K562 (cell line): ENCODE results near the gene DOCK4. TPM values are rescaled to one million over a fixed set of nuclear protein-coding genes. Genes with fewer than 3 reads are reported as not detected.

Source experiments
- ATAC-seq: fragments of 200-7000 bp; cut with Tn5 transposase; 3 replicates; pipeline ENCODE4 v1.9.1; 2020; ENCODE audit warnings: moderate library complexity
- BruUV-seq: library from RNA; stranded (reverse); fragments of 400-500 nt; replicated peaks from 2 replicates; lab custom pipeline; 2021; lab: Mats Ljungman, UMichigan
- CTCF ChIA-PET: fragments of 300-600 bp; formaldehyde crosslinking; extraction: SDS; loops from one replicate; lab custom pipeline; 2021; ENCODE audit warnings: low intra/inter-chr PET ratio; lab: Yijun Ruan, JAX
- POLR2A ChIA-PET: fragments of 300-600, 350-650 bp; sonication (Branson Sonifier 250); formaldehyde crosslinking; extraction: SDS; loops from one replicate; lab custom pipeline; 2021; ENCODE audit warnings: antibody characterized with exemption, inconsistent platforms; lab: Yijun Ruan, JAX
- DNase-seq, 4 experiments: peaks; one replicate each; pipeline versions ENCODE4 v3.0.0 to v3.0.0-alpha.2; 2011 to 2018; ENCODE audit warnings: low spot score in 3 of 4, mixed read lengths in 3 of 4; ENCODE audit errors: extremely low read depth in 1 of 4
- FAIRE-seq: peaks from 2 replicates; lab custom pipeline; 2011; peaks lifted over from hg19 to GRCh38; lab: Jason Lieb, UNC
- H2AFZ ChIP-seq: 2 replicates; pipeline ENCODE4 v1.6.0; 2011; ENCODE audit warnings: low read depth, low read length, control low read depth, inconsistent platforms
- H3K27ac ChIP-seq: fragments of 200-600 bp; 3 replicates; pipeline ENCODE4 v1.8.0; 2011; ENCODE audit warnings: low read depth, mild to moderate bottlenecking, control low read depth, inconsistent platforms, low read length, moderate library complexity, mixed read lengths; ENCODE audit errors: extremely low read depth
- H3K27me3 ChIP-seq, 2 experiments: fragments of 300-600 bp in 1 of 2; 2 replicates in 1 of 2; 3 replicates in 1 of 2; pipeline versions ENCODE4 v1.6.0 to v1.8.0; 2011; ENCODE audit warnings: inconsistent platforms in 2 of 2, low read length in 2 of 2, mild to moderate bottlenecking in 1 of 2, mixed read lengths in 1 of 2, moderate library complexity in 1 of 2; ENCODE audit not compliant: control insufficient read depth in 2 of 2, insufficient read depth in 2 of 2
- H3K36me3 ChIP-seq: fragments of 300-600 bp; 3 replicates; pipeline ENCODE4 v1.8.0; 2011; ENCODE audit warnings: mild to moderate bottlenecking, low read length, inconsistent platforms; ENCODE audit not compliant: control insufficient read depth, insufficient read depth
- H3K4me1 ChIP-seq, 2 experiments: fragments of 200-600 bp in 1 of 2; replicated peaks in 1 of 2; 2 replicates in 1 of 2; 3 replicates in 1 of 2; pipeline versions ENCODE4 v1.5.1 to v1.8.0; 2011; ENCODE audit warnings: inconsistent platforms in 2 of 2, low read length in 2 of 2, mild to moderate bottlenecking in 1 of 2, mixed read lengths in 1 of 2, moderate library complexity in 1 of 2; ENCODE audit not compliant: control insufficient read depth in 2 of 2, insufficient read depth in 2 of 2
- H3K4me2 ChIP-seq: 2 replicates; pipeline ENCODE4 v1.6.1; 2011; ENCODE audit warnings: low read length, control low read depth, inconsistent platforms, mixed read lengths; ENCODE audit not compliant: insufficient read depth
- H3K4me3 ChIP-seq: fragments of 200-600 bp; sonication (generic), shearing (Covaris generic); 2 replicates; pipeline ENCODE4 v1.5.1; 2016; ENCODE audit warnings: control low read depth, inconsistent platforms
- H3K79me2 ChIP-seq: fragments of 200-600 bp; 3 replicates; pipeline ENCODE4 v1.8.0; 2011; ENCODE audit warnings: low read length, inconsistent platforms; ENCODE audit not compliant: control insufficient read depth, insufficient read depth
- H3K9ac ChIP-seq, 2 experiments: 2 replicates each; pipeline versions ENCODE4 v1.6.0 to v1.6.1; 2011; ENCODE audit warnings: low read depth in 2 of 2, low read length in 2 of 2, control low read depth in 1 of 2, inconsistent platforms in 1 of 2, mild to moderate bottlenecking in 1 of 2, mixed read lengths in 1 of 2; ENCODE audit not compliant: insufficient read depth in 1 of 2
- H3K9me1 ChIP-seq: one replicate; pipeline ENCODE4 v1.6.0; 2011; ENCODE audit warnings: inconsistent platforms, mild to moderate bottlenecking, low read length, moderate library complexity; ENCODE audit not compliant: control insufficient read depth, insufficient read depth
- H3K9me3 ChIP-seq: replicated peaks from 2 replicates; pipeline ENCODE4 v1.5.1; 2011; ENCODE audit warnings: low read depth, low read length, inconsistent platforms; ENCODE audit not compliant: control insufficient read depth, insufficient read depth
- H4K20me1 ChIP-seq: replicated peaks from 2 replicates; pipeline ENCODE4 v1.6.1; 2011; ENCODE audit warnings: low read length, inconsistent platforms, mixed read lengths; ENCODE audit not compliant: control insufficient read depth, insufficient read depth
- CHD2 ChIP-seq: IDR thresholded peaks from 2 replicates; pipeline ENCODE4 v1.6.1; 2011; ENCODE audit warnings: low read depth, low read length
- HDGF ChIP-seq: fragments of 450-650 bp; IDR thresholded peaks from 2 replicates; pipeline ENCODE4 v1.6.1; 2016
- KDM2B ChIP-seq: fragments of 250-450 bp; sonication (Bioruptor Pico); IDR thresholded peaks from 2 replicates; pipeline ENCODE4 v1.8.0; 2021; ENCODE audit warnings: mild to moderate bottlenecking, moderate library complexity
- NUFIP1 ChIP-seq: fragments of 450-650 bp; IDR thresholded peaks from 2 replicates; pipeline ENCODE4 v1.6.1; 2018; ENCODE audit not compliant: partially characterized antibody
- POLR2B ChIP-seq: fragments of 450-650 bp; IDR thresholded peaks from 2 replicates; pipeline ENCODE4 v1.6.1; 2018; ENCODE audit warnings: low read depth; ENCODE audit not compliant: partially characterized antibody
- RBM15 ChIP-seq: fragments of 200-400 bp; formaldehyde crosslinking; IDR thresholded peaks from 2 replicates; pipeline ENCODE4 v1.6.1; 2018; ENCODE audit warnings: mild to moderate bottlenecking, low read length, moderate library complexity; ENCODE audit not compliant: insufficient read depth
- SNIP1 ChIP-seq: fragments of 450-650 bp; IDR thresholded peaks from 2 replicates; pipeline ENCODE4 v1.7.1; 2017; ENCODE audit warnings: low read depth, mild to moderate bottlenecking
- ZBTB17 ChIP-seq: fragments of 450-650 bp; formaldehyde crosslinking; IDR thresholded peaks from 2 replicates; pipeline ENCODE4 v1.4.0; 2020; ENCODE audit warnings: mild to moderate bottlenecking
- ZNF224 ChIP-seq: sonication (generic); formaldehyde crosslinking; IDR thresholded peaks from 2 replicates; pipeline ENCODE4 v1.8.0; 2022; ENCODE audit warnings: mild to moderate bottlenecking, missing genetic modification reagents
- WGBS: fragments of 100-300 bp; shearing (Covaris generic); methylation state at CpG from one replicate; pipeline ENCODE4 v1.1.6; 2016; ENCODE audit warnings: low coverage, mixed read lengths; ENCODE audit not compliant: insufficient coverage; ENCODE audit errors: missing lambda C conversion rate; 5-methylcytosine and 5-hydroxymethylcytosine counted together
- in situ Hi-C: fragments of 300-500 bp; cut with MboI; formaldehyde crosslinking; loops from 4 replicates; pipeline ENCODE4 v1.15.0; 2018; ENCODE audit warnings: inconsistent platforms, mixed read lengths
- intact Hi-C: fragments of 100-400 bp; cut with micrococcal nuclease; formaldehyde crosslinking; loops from 2 replicates; pipeline ENCODE4 v1.14.2; 2022
- polyA plus RNA-seq, 8 experiments: library from polyadenylated mRNA; depleted of rRNA in 4 of 8; stranded (reverse) in 5 of 8; unstranded in 3 of 8; fragments of >200 nt; fragmentation: Nextera tagmentation in 2 of 8; fragmentation: Illumina TruSeq in 1 of 8; extraction: Ambion mirVana in 2 of 8; extraction: Trizol in 1 of 8; gene quantifications; 2 replicates each; pipeline versions ENCODE4 v1.2.1 to v1.2.3, GENCODE V29; 2011 to 2014; ENCODE audit warnings: inconsistent platforms in 1 of 8, missing spikeins in 1 of 8
- total RNA-seq, 7 experiments: library from RNA; depleted of rRNA in 6 of 7; stranded (reverse); fragments of >200 nt in 6 of 7; fragmentation: Illumina TruSeq in 2 of 7; extraction: Trizol in 2 of 7; gene quantifications; 2 replicates each; pipeline versions ENCODE4 v1.2.1 to v1.2.3, GENCODE V29; 2011 to 2021; ENCODE audit warnings: low replicate concordance in 1 of 7
- TF ChIP-seq, protein P1 (sequence below): sonication (generic); formaldehyde crosslinking; IDR thresholded peaks from 2 replicates; pipeline ENCODE4 v1.8.1; 2023; ENCODE audit warnings: missing genetic modification reagents, mild to moderate bottlenecking, borderline replicate concordance
- TF ChIP-seq, protein P2 (sequence below): fragments of 450-650 bp; IDR thresholded peaks from 2 replicates; pipeline ENCODE4 v1.6.1; 2016; ENCODE audit warnings: low read depth, mild to moderate bottlenecking, moderate library complexity

Gene DOCK4
- total and polyA plus RNA-seq, 9 of the 15 experiments (the other 6 are each of a cell fraction or from before 2014, with no cell fraction given): 0.42 to 5.7 (median 2.3) TPM

DNA sequence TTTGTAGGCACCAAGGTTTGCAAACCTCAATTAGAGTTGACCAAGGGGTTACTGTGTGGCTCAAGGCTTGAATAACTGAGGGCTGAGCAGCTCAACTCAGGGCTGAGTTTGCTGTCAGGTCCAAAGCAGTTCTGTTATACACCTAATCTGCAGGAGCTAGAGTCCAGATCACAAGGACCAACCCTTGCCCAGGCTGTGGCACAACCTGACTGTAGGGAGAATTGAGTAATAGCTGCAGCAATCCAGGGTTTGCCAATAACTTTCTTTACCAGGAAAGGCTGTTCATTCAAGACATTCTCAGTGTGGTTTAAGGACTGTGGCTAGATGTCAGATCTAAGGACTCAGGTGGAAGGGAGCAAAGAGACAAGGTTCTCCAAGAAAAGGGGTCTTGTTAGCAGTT lies 528.4 kb downstream of the DOCK4 start:
- POLR2A ChIA-PET: interaction anchor here (0.6 kb wide), 1 partner anchor 18 kb away, joined by 6 read pairs; no protein-coding TSS in a partner anchor
- Histone ChIP-seq H3K27me3 (peaks cover 2 to 6% of the 10 kb centered on the region in 2 experiments; a peak in 3 of 5 replicates), H3K4me1 (peaks cover 0 to 10% of the 10 kb centered on the region in 2 experiments; a peak in 1 of 5 replicates), H3K4me3 (no peak overlapping the region), H3K9me3 (no peaks in the 10 kb centered on the region), H3K27ac (no peak overlapping the region), H4K20me1 (no peaks in the 10 kb centered on the region), H3K79me2 (no peaks in the 10 kb centered on the region), H3K9me1 (no peaks in the 10 kb centered on the region), H2AFZ (no peak overlapping the region), H3K4me2 (no peak overlapping the region), H3K36me3 (no peaks in the 10 kb centered on the region), H3K9ac (no peak overlapping the region)
- CTCF ChIA-PET: interaction anchor here (0.6 kb wide), 1 partner anchor 13 kb away, joined by 3 read pairs; no protein-coding TSS in a partner anchor
- TF ChIP-seq KDM2B (CRISPR knock-in tag): no peak
- BruUV-seq: no TSS peak
- DNase-seq (no peak), FAIRE-seq (no peak), ATAC-seq (no peak)
- in situ Hi-C loops: no loop called here
- intact Hi-C loops: no loop called here

DNA sequence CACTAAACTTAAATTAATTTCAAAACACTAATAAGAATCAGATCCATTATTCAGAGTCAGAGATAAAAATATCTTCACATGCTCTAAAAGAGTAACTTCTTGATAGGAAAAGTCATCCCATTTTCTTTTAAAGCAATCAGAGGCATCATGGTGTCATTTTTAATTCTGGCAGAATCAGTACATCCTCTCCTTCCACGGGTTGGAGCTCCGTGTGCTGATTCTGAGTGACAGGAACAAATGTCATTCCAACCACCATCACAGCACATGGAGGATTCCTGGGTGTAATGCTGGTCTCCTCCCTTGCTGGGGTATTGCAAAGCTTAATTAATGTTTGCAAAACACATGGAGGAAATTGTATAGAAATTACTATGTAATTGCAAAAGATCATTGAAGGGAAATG lies 529.4 kb downstream of the DOCK4 start:
- no peak for DNase-seq
- Histone ChIP-seq H3K4me1 (peaks cover 0 to 10% of the 10 kb centered on the region in 2 experiments; a peak in 1 of 5 replicates), H3K4me2 (no peak overlapping the region), H3K9me3 (no peaks in the 10 kb centered on the region)
- in situ Hi-C loops: no loop called here
- CTCF ChIA-PET: no interaction called here
- no peak for TF ChIP-seq SNIP1
- no peak for TF ChIP-seq CHD2
- TF ChIP-seq ZNF224: no peak
- TF ChIP-seq, protein P1, sequence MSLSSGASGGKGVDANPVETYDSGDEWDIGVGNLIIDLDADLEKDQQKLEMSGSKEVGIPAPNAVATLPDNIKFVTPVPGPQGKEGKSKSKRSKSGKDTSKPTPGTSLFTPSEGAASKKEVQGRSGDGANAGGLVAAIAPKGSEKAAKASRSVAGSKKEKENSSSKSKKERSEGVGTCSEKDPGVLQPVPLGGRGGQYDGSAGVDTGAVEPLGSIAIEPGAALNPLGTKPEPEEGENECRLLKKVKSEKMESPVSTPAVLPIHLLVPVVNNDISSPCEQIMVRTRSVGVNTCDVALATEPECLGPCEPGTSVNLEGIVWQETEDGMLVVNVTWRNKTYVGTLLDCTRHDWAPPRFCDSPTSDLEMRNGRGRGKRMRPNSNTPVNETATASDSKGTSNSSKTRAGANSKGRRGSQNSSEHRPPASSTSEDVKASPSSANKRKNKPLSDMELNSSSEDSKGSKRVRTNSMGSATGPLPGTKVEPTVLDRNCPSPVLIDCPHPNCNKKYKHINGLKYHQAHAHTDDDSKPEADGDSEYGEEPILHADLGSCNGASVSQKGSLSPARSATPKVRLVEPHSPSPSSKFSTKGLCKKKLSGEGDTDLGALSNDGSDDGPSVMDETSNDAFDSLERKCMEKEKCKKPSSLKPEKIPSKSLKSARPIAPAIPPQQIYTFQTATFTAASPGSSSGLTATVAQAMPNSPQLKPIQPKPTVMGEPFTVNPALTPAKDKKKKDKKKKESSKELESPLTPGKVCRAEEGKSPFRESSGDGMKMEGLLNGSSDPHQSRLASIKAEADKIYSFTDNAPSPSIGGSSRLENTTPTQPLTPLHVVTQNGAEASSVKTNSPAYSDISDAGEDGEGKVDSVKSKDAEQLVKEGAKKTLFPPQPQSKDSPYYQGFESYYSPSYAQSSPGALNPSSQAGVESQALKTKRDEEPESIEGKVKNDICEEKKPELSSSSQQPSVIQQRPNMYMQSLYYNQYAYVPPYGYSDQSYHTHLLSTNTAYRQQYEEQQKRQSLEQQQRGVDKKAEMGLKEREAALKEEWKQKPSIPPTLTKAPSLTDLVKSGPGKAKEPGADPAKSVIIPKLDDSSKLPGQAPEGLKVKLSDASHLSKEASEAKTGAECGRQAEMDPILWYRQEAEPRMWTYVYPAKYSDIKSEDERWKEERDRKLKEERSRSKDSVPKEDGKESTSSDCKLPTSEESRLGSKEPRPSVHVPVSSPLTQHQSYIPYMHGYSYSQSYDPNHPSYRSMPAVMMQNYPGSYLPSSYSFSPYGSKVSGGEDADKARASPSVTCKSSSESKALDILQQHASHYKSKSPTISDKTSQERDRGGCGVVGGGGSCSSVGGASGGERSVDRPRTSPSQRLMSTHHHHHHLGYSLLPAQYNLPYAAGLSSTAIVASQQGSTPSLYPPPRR (CRISPR knock-in tag): no peak
- TF ChIP-seq KDM2B (CRISPR knock-in tag): no peak
- TF ChIP-seq HDGF: no peak
- TF ChIP-seq POLR2B: no peak
- TF ChIP-seq, protein P2, sequence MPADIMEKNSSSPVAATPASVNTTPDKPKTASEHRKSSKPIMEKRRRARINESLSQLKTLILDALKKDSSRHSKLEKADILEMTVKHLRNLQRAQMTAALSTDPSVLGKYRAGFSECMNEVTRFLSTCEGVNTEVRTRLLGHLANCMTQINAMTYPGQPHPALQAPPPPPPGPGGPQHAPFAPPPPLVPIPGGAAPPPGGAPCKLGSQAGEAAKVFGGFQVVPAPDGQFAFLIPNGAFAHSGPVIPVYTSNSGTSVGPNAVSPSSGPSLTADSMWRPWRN: no peak
- no peak for TF ChIP-seq NUFIP1
- no peak for TF ChIP-seq RBM15
- no peak for TF ChIP-seq ZBTB17
- TF ChIP-seq, all 486 proteins: peak for 0
- Histone ChIP-seq H3K79me2 (no peaks in the 10 kb centered on the region), H3K9me1 (no peaks in the 10 kb centered on the region), H2AFZ (no peak overlapping the region), H3K9ac (no peak overlapping the region), H3K36me3 (no peaks in the 10 kb centered on the region), H3K27ac (no peak overlapping the region), H3K27me3 (peaks cover 4 to 6% of the 10 kb centered on the region in 2 experiments; a peak in 3 of 5 replicates), H4K20me1 (no peaks in the 10 kb centered on the region), H3K4me3 (no peak overlapping the region)
- POLR2A ChIA-PET: interaction anchor here (0.6 to 1.2 kb wide), 4 partner anchors 10 to 882 kb away, joined by 3 to 4 read pairs (median 3); no protein-coding TSS in a partner anchor
- ATAC-seq: no peak
- intact Hi-C loops: no loop called here
- no peak for FAIRE-seq
- no TSS peak for BruUV-seq
- WGBS: 0% methylated on average over 2 of the region's 2 CpGs
